Measurements from ENCODE around the gene ANOS1. TPM values are rescaled to one million over a fixed set of nuclear protein-coding genes. Genes with fewer than 3 reads are reported as not detected.
A peak's percentile ranks its signal among the peaks of the same experiment; 100 is the strongest.

The ANOS1 gene
- total RNA-seq, 1 experiment from 2014 or later: 0.05 TPM

DNA sequence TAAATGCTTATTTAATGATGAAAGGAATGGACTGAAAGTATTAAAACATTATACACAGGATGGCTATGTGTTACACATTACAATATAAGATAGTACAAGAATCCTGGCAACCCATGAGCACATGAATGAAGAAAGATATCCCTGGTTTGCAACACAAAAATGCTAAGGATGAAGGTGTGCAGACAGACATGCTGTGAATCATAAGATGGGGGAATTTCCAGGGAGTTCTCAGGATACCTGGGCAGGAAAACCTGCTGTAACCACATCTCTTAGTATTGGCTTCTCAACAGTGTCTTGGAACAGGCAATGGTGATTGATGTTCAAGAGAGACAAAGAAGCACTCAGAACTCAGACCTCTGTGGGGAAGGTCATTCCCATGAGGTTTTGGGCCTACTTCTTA is 23.9 kb upstream of the ANOS1 start:
- H3K4me3 Mint-ChIP-seq (ENCODE audit: unreplicated experiment): no peak overlapping the region
- H3K9me3 Mint-ChIP-seq (ENCODE audit: unreplicated experiment): peaks cover 27% of the 10 kb centered on the region
- intact Hi-C loops (cut with micrococcal nuclease): no loop called here
- H3K4me1 Mint-ChIP-seq (ENCODE audit: insufficient read depth, unreplicated experiment): no peaks in the 10 kb centered on the region
- H3K27me3 Mint-ChIP-seq (ENCODE audit: insufficient read depth, unreplicated experiment): peaks cover 11% of the 10 kb centered on the region
- H3K27ac Mint-ChIP-seq (ENCODE audit: low read depth, unreplicated experiment): no peak overlapping the region
- BruUV-seq (replicated peaks): no TSS peak
- no peak for DNase-seq (ENCODE audit: unreplicated experiment)
- ChIA-PET POLR2A (no interaction called here), CTCF (interaction anchor here (0.5 to 1.6 kb wide), 6 partner anchors 11 to 744 kb away, joined by 3 to 7 read pairs (median 3); no protein-coding TSS in a partner anchor)
- TF ChIP-seq, protein P1, sequence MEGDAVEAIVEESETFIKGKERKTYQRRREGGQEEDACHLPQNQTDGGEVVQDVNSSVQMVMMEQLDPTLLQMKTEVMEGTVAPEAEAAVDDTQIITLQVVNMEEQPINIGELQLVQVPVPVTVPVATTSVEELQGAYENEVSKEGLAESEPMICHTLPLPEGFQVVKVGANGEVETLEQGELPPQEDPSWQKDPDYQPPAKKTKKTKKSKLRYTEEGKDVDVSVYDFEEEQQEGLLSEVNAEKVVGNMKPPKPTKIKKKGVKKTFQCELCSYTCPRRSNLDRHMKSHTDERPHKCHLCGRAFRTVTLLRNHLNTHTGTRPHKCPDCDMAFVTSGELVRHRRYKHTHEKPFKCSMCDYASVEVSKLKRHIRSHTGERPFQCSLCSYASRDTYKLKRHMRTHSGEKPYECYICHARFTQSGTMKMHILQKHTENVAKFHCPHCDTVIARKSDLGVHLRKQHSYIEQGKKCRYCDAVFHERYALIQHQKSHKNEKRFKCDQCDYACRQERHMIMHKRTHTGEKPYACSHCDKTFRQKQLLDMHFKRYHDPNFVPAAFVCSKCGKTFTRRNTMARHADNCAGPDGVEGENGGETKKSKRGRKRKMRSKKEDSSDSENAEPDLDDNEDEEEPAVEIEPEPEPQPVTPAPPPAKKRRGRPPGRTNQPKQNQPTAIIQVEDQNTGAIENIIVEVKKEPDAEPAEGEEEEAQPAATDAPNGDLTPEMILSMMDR (IDR thresholded peaks at IDR 0.05; ENCODE audit: unreplicated experiment): no peak
- peaks cover 6% of the 10 kb centered on the region for H3K36me3 Mint-ChIP-seq (ENCODE audit: insufficient read depth, unreplicated experiment)

GRCh38 chrX:8755116-8755515 is 23.2 kb upstream of the ANOS1 start:
- H3K27ac Mint-ChIP-seq (ENCODE audit: low read depth, unreplicated experiment): no peak overlapping the region

GRCh38 chrX:8749697-8750096 is 17.8 kb upstream of the ANOS1 start:
- TF ChIP-seq, protein P1 (IDR thresholded peaks at IDR 0.05; ENCODE audit: unreplicated experiment): no peak
- Mint-ChIP-seq H3K27me3 (ENCODE audit: insufficient read depth, unreplicated experiment) (peaks cover 11% of the 10 kb centered on the region), H3K27ac (ENCODE audit: low read depth, unreplicated experiment) (no peak overlapping the region), H3K9me3 (ENCODE audit: unreplicated experiment) (peaks cover 12% of the 10 kb centered on the region), H3K4me1 (ENCODE audit: insufficient read depth, unreplicated experiment) (no peaks in the 10 kb centered on the region), H3K4me3 (ENCODE audit: unreplicated experiment) (no peak overlapping the region), H3K36me3 (ENCODE audit: insufficient read depth, unreplicated experiment) (no peaks in the 10 kb centered on the region)
- intact Hi-C loops (cut with micrococcal nuclease): loop anchor here (1.0 to 10.0 kb wide), 3 partner anchors 66 to 1235 kb away; no protein-coding TSS in a partner anchor
- ChIA-PET POLR2A (interaction anchor here (0.6 kb wide), 1 partner anchor 1850 kb away, joined by 6 read pairs; no protein-coding TSS in a partner anchor), CTCF (interaction anchor here (0.6 to 4.8 kb wide), 16 partner anchors 11 to 973 kb away, joined by 3 to 31 read pairs (median 4); no protein-coding TSS in a partner anchor)
- no peak for DNase-seq (ENCODE audit: unreplicated experiment)
- no TSS peak for BruUV-seq (replicated peaks)

More at GRCh38 chrX:8755116-8755515, 23.2 kb upstream of the ANOS1 start:
- H3K9me3 Mint-ChIP-seq (ENCODE audit: unreplicated experiment): peaks cover 27% of the 10 kb centered on the region
- peaks cover 11% of the 10 kb centered on the region for H3K27me3 Mint-ChIP-seq (ENCODE audit: insufficient read depth, unreplicated experiment)
- no peak overlapping the region for H3K4me3 Mint-ChIP-seq (ENCODE audit: unreplicated experiment)
- TF ChIP-seq, protein P1 (IDR thresholded peaks at IDR 0.05; ENCODE audit: unreplicated experiment): no peak
- POLR2A ChIA-PET: no interaction called here
- no TSS peak for BruUV-seq (replicated peaks)
- DNase-seq (ENCODE audit: unreplicated experiment): no peak
- CTCF ChIA-PET: interaction anchor here (0.7 to 1.6 kb wide), 4 partner anchors 11 to 61 kb away, joined by 3 to 7 read pairs (median 3); no protein-coding TSS in a partner anchor
- H3K36me3 Mint-ChIP-seq (ENCODE audit: insufficient read depth, unreplicated experiment): peaks cover 6% of the 10 kb centered on the region
- H3K4me1 Mint-ChIP-seq (ENCODE audit: insufficient read depth, unreplicated experiment): no peaks in the 10 kb centered on the region
- intact Hi-C loops (cut with micrococcal nuclease): no loop called here

GRCh38 chrX:8748855-8749254 is 16.9 kb upstream of the ANOS1 start:
- ChIA-PET POLR2A (no interaction called here), CTCF (interaction anchor here (0.6 to 4.8 kb wide), 7 partner anchors 10 to 961 kb away, joined by 3 to 31 read pairs (median 4); no protein-coding TSS in a partner anchor)
- no peaks in the 10 kb centered on the region for H3K4me1 Mint-ChIP-seq (ENCODE audit: insufficient read depth, unreplicated experiment)
- peaks cover 7% of the 10 kb centered on the region for H3K27me3 Mint-ChIP-seq (ENCODE audit: insufficient read depth, unreplicated experiment)
- H3K4me3 Mint-ChIP-seq (ENCODE audit: unreplicated experiment): no peak overlapping the region
- H3K9me3 Mint-ChIP-seq (ENCODE audit: unreplicated experiment): peaks cover 5% of the 10 kb centered on the region
- TF ChIP-seq, protein P1 (IDR thresholded peaks at IDR 0.05; ENCODE audit: unreplicated experiment): peak; percentile 43
- no TSS peak for BruUV-seq (replicated peaks)
- no peaks in the 10 kb centered on the region for H3K36me3 Mint-ChIP-seq (ENCODE audit: insufficient read depth, unreplicated experiment)
- peak; percentile 43 for DNase-seq (ENCODE audit: unreplicated experiment)
- intact Hi-C loops (cut with micrococcal nuclease): loop anchor here (1.0 to 10.0 kb wide), 3 partner anchors 66 to 1236 kb away; no protein-coding TSS in a partner anchor
- H3K27ac Mint-ChIP-seq (ENCODE audit: low read depth, unreplicated experiment): no peak overlapping the region
